ENCODE measurements around the gene PLTP. TPM values are rescaled to one million over a fixed set of nuclear protein-coding genes. Genes with fewer than 3 reads are reported as not detected.
A peak's percentile ranks its signal among the peaks of the same experiment; 100 is the strongest.

The PLTP gene
- total RNA-seq, result 100 to 1,000 TPM in 3 of 9 donors, 10 to 100 TPM in 6; 19.8 to 367 (median 81.1) TPM
- 10 to 100 TPM; 21.5 to 33.2 TPM for polyA plus RNA-seq
- long read RNA-seq, donor 1, transcript PLTP-203 (16 exons, 1,743 nt), result major isoform, 73 of 95 reads
- long read RNA-seq, donor 1, partial matches to known transcripts, result 11 of 95 reads
- long read RNA-seq, donor 1, other reads (novel, unspliced or antisense), result 8 of 95 reads
- long read RNA-seq, donor 2, transcript PLTP-203 (16 exons, 1,743 nt), result major isoform, 97 of 114 reads
- long read RNA-seq, donor 2, partial matches to known transcripts, result 6 of 114 reads
- long read RNA-seq, donor 2, other reads (novel, unspliced or antisense), result 7 of 114 reads
- long read RNA-seq, donor 3, transcript PLTP-203 (16 exons, 1,743 nt), result major isoform, 34 of 45 reads
- long read RNA-seq, donor 3, partial matches to known transcripts, result 8 of 45 reads
- long read RNA-seq, donor 3, other reads (novel, unspliced or antisense), result 3 of 45 reads

- H3K9me3 ChIP-seq, result no peaks in the 10 kb centered on the region
- peaks cover 0 to 21% (median under 1%) of the 10 kb centered on the region in 9 donors for H3K36me3 ChIP-seq
- WGBS, 4 donors, result 1 to 2% (median 1%) methylated on average over 32 to 58 of the region's 58 CpGs
- ATAC-seq, result peak; percentile 28 to 69 (median 57)
- intact Hi-C loops (cut with DNase I), result loop anchor here in 4 of 10 donors (1.0 to 2.0 kb wide), 3 partner anchors 23 to 60 kb away; partner anchors contain the start of gene PCIF1 (in 4 of the 4)
- peak in 1 of 2 donors; percentile 66 for TF ChIP-seq POLR2A (IDR thresholded peaks at IDR 0.05)
- TF ChIP-seq CTCF (IDR thresholded peaks at IDR 0.05), result no peak
- H3K4me1 ChIP-seq, result peaks cover 0 to 60% (median 18%) of the 10 kb centered on the region in 12 donors
- H3K4me3 ChIP-seq, result peak within 1 kb of the TSS; percentile 18 to 67 (median 60)
- peak; percentile 78 to 88 (median 79) for DNase-seq
- H3K27me3 ChIP-seq, result peaks cover 0 to 5% (median 0%) of the 10 kb centered on the region in 9 donors
- peak within 1 kb of the TSS; percentile 42 to 91 (median 80) for H3K27ac ChIP-seq
Observed at GRCh38 chr20:45911486-45912343, at the start of gene PLTP. PLTP (minus strand) TSS chr20:45912155; CDS start chr20:45911452, 703 bp downstream.

GRCh38 chr20:45959956-45960630 lies 48.1 kb upstream of the PLTP start:
- no peaks in the 10 kb centered on the region for H3K27me3 ChIP-seq
- DNase-seq (no peak), ATAC-seq (no peak)
- H3K4me3 ChIP-seq, result no peak overlapping the region
- 86 to 96% (median 95%) methylated on average over 14 of the region's 14 CpGs for WGBS, 4 donors
- intact Hi-C loops (cut with DNase I), result loop anchor here in 7 of 10 donors (5.0 to 10.0 kb wide), 5 partner anchors 65 to 155 kb away; partner anchors contain the start of genes TNNC2 (in 5 of the 7), CTSA (in 3 of the 7) and NEURL2 (in 3 of the 7)
- no peak overlapping the region for H3K27ac ChIP-seq
- no peaks in the 10 kb centered on the region for H3K4me1 ChIP-seq
- no peak for TF ChIP-seq CTCF (IDR thresholded peaks at IDR 0.05)
- TF ChIP-seq POLR2A (IDR thresholded peaks at IDR 0.05), result no peak
- H3K36me3 ChIP-seq, result peaks cover 3 to 100% (median 95%) of the 10 kb centered on the region in 9 donors
- no peaks in the 10 kb centered on the region for H3K9me3 ChIP-seq

GRCh38 chr20:45959126-45959525 lies 47.2 kb upstream of the PLTP start:
- Histone ChIP-seq H3K4me3 (no peak overlapping the region), H3K4me1 (no peaks in the 10 kb centered on the region), H3K9me3 (no peaks in the 10 kb centered on the region), H3K36me3 (peaks cover 3 to 99% (median 86%) of the 10 kb centered on the region in 9 donors), H3K27me3 (no peaks in the 10 kb centered on the region), H3K27ac (no peak overlapping the region)
- intact Hi-C loops (cut with DNase I), result loop anchor here in 2 of 10 donors (5.0 kb wide), 2 partner anchors 67 to 132 kb away; partner anchors contain the start of genes CTSA (in 1 of the 2), NEURL2 (in 1 of the 2) and TNNC2 (in 1 of the 2)
- DNase-seq (no peak), ATAC-seq (no peak)
- TF ChIP-seq CTCF (IDR thresholded peaks at IDR 0.05) (no peak), POLR2A (IDR thresholded peaks at IDR 0.05) (no peak)
- WGBS, 4 donors, result 86 to 95% (median 92%) methylated on average over 13 to 16 of the region's 16 CpGs

Data from heart left ventricle (tissue), 16 donors.